Mesothelial cell of epicardium (in vitro differentiated cells): ENCODE data around the gene GPC6. TPM values are rescaled to one million over a fixed set of nuclear protein-coding genes. Genes with fewer than 3 reads are reported as not detected.
A peak's percentile ranks its signal among the peaks of the same experiment; 100 is the strongest.

Experiments
- DNase-seq, 2 experiments: peaks; one replicate each; pipeline ENCODE4 v3.0.0; 2021; ENCODE audit warnings: low spot score in 2 of 2; ENCODE audit not compliant: unreplicated experiment in 2 of 2
- H3K27ac Mint-ChIP-seq: 2 replicates; pipeline ENCODE4 v1.8.0; 2021; ENCODE audit warnings: mixed read lengths
- H3K27me3 Mint-ChIP-seq: 2 replicates; pipeline ENCODE4 v1.8.0; 2021; ENCODE audit warnings: low read depth, mixed read lengths
- H3K36me3 Mint-ChIP-seq: 2 replicates; pipeline ENCODE4 v1.8.0; 2021; ENCODE audit warnings: mixed read lengths
- H3K4me1 Mint-ChIP-seq: 2 replicates; pipeline ENCODE4 v1.8.0; 2021; ENCODE audit warnings: mixed read lengths
- H3K4me3 Mint-ChIP-seq: 2 replicates; pipeline ENCODE4 v1.8.0; 2021; ENCODE audit warnings: mild to moderate bottlenecking, moderate library complexity, mixed read lengths
- H3K9me3 Mint-ChIP-seq: 2 replicates; pipeline ENCODE4 v1.8.0; 2021; ENCODE audit warnings: mixed read lengths
- CTCF ChIP-seq: fragments of 200-600 bp; sonication (generic); IDR thresholded peaks from one replicate; pipeline ENCODE4 v1.5.0; 2021; ENCODE audit warnings: antibody characterized with exemption; ENCODE audit not compliant: unreplicated experiment
- total RNA-seq: library from RNA; stranded (reverse); gene quantifications from 3 replicates; pipeline ENCODE4 v1.2.1, GENCODE V29; 2021

GPC6 gene
- total RNA-seq, 1 donor from 2014 or later, result 112 TPM

- Mint-ChIP-seq H3K36me3 (no peaks in the 10 kb centered on the region), H3K4me3 (no peak overlapping the region), H3K9me3 (no peaks in the 10 kb centered on the region), H3K27me3 (no peaks in the 10 kb centered on the region), H3K4me1 (peaks cover 22% of the 10 kb centered on the region), H3K27ac (peak overlapping the region; percentile 21)
- DNase-seq, result no peak
- TF ChIP-seq CTCF, result no peak
Measured at GRCh38 chr13:93672996-93673395, 446.4 kb downstream of the GPC6 start.

- TF ChIP-seq CTCF, result no peak
- Mint-ChIP-seq H3K9me3 (no peaks in the 10 kb centered on the region), H3K27me3 (no peaks in the 10 kb centered on the region), H3K4me1 (peaks cover 22% of the 10 kb centered on the region), H3K27ac (peak overlapping the region; percentile 31), H3K4me3 (no peak overlapping the region), H3K36me3 (no peaks in the 10 kb centered on the region)
- DNase-seq, result no peak
Measured at GRCh38 chr13:93673885-93674284, 447.3 kb downstream of the GPC6 start.

- Mint-ChIP-seq H3K27ac (no peak overlapping the region), H3K27me3 (no peaks in the 10 kb centered on the region), H3K9me3 (no peaks in the 10 kb centered on the region), H3K4me1 (peaks cover 22% of the 10 kb centered on the region), H3K36me3 (no peaks in the 10 kb centered on the region), H3K4me3 (no peak overlapping the region)
- TF ChIP-seq CTCF, result no peak
- DNase-seq, result no peak
Measured at GRCh38 chr13:93674337-93674755, 447.7 kb downstream of the GPC6 start.

GRCh38 chr13:93680329-93680728 is 453.7 kb downstream of the GPC6 start:
- H3K9me3 Mint-ChIP-seq, result no peaks in the 10 kb centered on the region
- H3K36me3 Mint-ChIP-seq, result no peaks in the 10 kb centered on the region

GRCh38 chr13:93685900-93686299 is 459.3 kb downstream of the GPC6 start:
- Mint-ChIP-seq H3K27me3 (no peaks in the 10 kb centered on the region), H3K4me1 (peaks cover 15% of the 10 kb centered on the region), H3K9me3 (no peaks in the 10 kb centered on the region), H3K36me3 (no peaks in the 10 kb centered on the region), H3K4me3 (no peak overlapping the region), H3K27ac (no peak overlapping the region)
- no peak for TF ChIP-seq CTCF
- DNase-seq, result no peak

More at GRCh38 chr13:93680329-93680728, 453.7 kb downstream of the GPC6 start:
- Mint-ChIP-seq H3K4me3 (no peak overlapping the region), H3K4me1 (peaks cover 23% of the 10 kb centered on the region), H3K27ac (no peak overlapping the region), H3K27me3 (no peaks in the 10 kb centered on the region)
- TF ChIP-seq CTCF, result no peak
- DNase-seq, result no peak

GRCh38 chr13:93686399-93686798 is 459.8 kb downstream of the GPC6 start:
- no peak for TF ChIP-seq CTCF
- Mint-ChIP-seq H3K9me3 (no peaks in the 10 kb centered on the region), H3K36me3 (no peaks in the 10 kb centered on the region), H3K4me1 (peaks cover 14% of the 10 kb centered on the region), H3K27me3 (no peaks in the 10 kb centered on the region), H3K27ac (no peak overlapping the region), H3K4me3 (no peak overlapping the region)
- no peak for DNase-seq
